HG03139 (cell line): ENCODE results near the gene IL12A.

ENCODE experiments used
- ATAC-seq: cut with Tn5 transposase; IDR thresholded peaks from one replicate; pipeline ENCODE4 v1.9.1; 2021; ENCODE audit not compliant: unreplicated experiment

The IL12A gene

GRCh38 chr3:159989973-159990846 lies 1.6 kb downstream of the IL12A start:
- ATAC-seq: no peak

GRCh38 chr3:159991591-159991990 lies 3.0 kb downstream of the IL12A start:
- no peak for ATAC-seq

- no peak for ATAC-seq
Observed at GRCh38 chr3:159992589-159992988, 4.0 kb downstream of the IL12A start.

- ATAC-seq: no peak
Observed at GRCh38 chr3:159994182-159994581, 5.5 kb downstream of the IL12A start.

GRCh38 chr3:159995091-159995490 lies 6.5 kb downstream of the IL12A start:
- no peak for ATAC-seq

GRCh38 chr3:159996018-159996417 lies 7.4 kb downstream of the IL12A start:
- no peak for ATAC-seq

GRCh38 chr3:159996959-159997358 lies 8.3 kb downstream of the IL12A start:
- no peak for ATAC-seq

GRCh38 chr3:160001148-160001760 lies 12.6 kb downstream of the IL12A start:
- ATAC-seq: no peak

- no peak for ATAC-seq
Observed at GRCh38 chr3:160001850-160002623, 13.4 kb downstream of the IL12A start.

GRCh38 chr3:160003520-160004128 lies 15.0 kb downstream of the IL12A start:
- ATAC-seq: peak; percentile 77

GRCh38 chr3:160005004-160005403 lies 16.4 kb downstream of the IL12A start:
- no peak for ATAC-seq

- peak; percentile 46 for ATAC-seq
Observed at GRCh38 chr3:160006282-160007163, 17.9 kb downstream of the IL12A start.

GRCh38 chr3:160008961-160009360 lies 20.3 kb downstream of the IL12A start:
- ATAC-seq: no peak

GRCh38 chr3:160009525-160009924 lies 20.9 kb downstream of the IL12A start:
- ATAC-seq: no peak

- peak; percentile 61 for ATAC-seq
Observed at GRCh38 chr3:160010578-160010977, 21.9 kb downstream of the IL12A start.

GRCh38 chr3:160012108-160012507 lies 23.5 kb downstream of the IL12A start:
- ATAC-seq: peak; percentile 76

- ATAC-seq: no peak
Observed at GRCh38 chr3:160016972-160017371, 28.3 kb downstream of the IL12A start.

GRCh38 chr3:160018959-160019358 lies 30.3 kb downstream of the IL12A start:
- no peak for ATAC-seq

- no peak for ATAC-seq
Observed at GRCh38 chr3:160020057-160020711, 31.5 kb downstream of the IL12A start.

GRCh38 chr3:160022068-160022467 lies 33.4 kb downstream of the IL12A start:
- ATAC-seq: no peak
